Psoas muscle (tissue), 8 donors: ENCODE measurements around the gene GRM4. TPM values are rescaled to one million over a fixed set of nuclear protein-coding genes. Genes with fewer than 3 reads are reported as not detected.

Experiments
- ATAC-seq, 4 donors: fragments of 200-7000 bp; cut with Tn5 transposase; one replicate each; pipeline ENCODE4 v1.9.1; 2020; ENCODE audit warnings: moderate library complexity in 3 of 4, mild to moderate bottlenecking in 2 of 4
- DNase-seq, 2 donors: peaks; one replicate each; pipeline ENCODE4 v3.0.0-alpha.2; 2020
- H3K27ac ChIP-seq: fragments of 200-600 bp; one replicate; pipeline ENCODE4 v1.8.0; 2022
- H3K27me3 ChIP-seq, 3 donors: fragments of 200-600 bp in 1 of 3; one replicate each; pipeline versions ENCODE4 v1.6.1 to v1.8.0; 2013 to 2022; ENCODE audit warnings: low read length in 2 of 3, mild to moderate bottlenecking in 2 of 3, moderate library complexity in 1 of 3; ENCODE audit not compliant: insufficient read depth in 3 of 3
- H3K36me3 ChIP-seq, 2 donors: fragments of 200-600 bp in 1 of 2; one replicate each; pipeline versions ENCODE4 v1.6.1 to v1.8.0; 2013 to 2022; ENCODE audit warnings: low read depth in 1 of 2, mild to moderate bottlenecking in 1 of 2, moderate library complexity in 1 of 2; ENCODE audit not compliant: insufficient read depth in 1 of 2
- H3K4me1 ChIP-seq: fragments of 200-600 bp; one replicate; pipeline ENCODE4 v1.8.0; 2022
- H3K4me3 ChIP-seq: fragments of 200-600 bp; one replicate; pipeline ENCODE4 v1.8.0; 2022; ENCODE audit warnings: mild to moderate bottlenecking
- H3K9me3 ChIP-seq: fragments of 200-600 bp; one replicate; pipeline ENCODE4 v1.8.0; 2022
- whole genome bisulfite sequencing, 3 donors: extraction: QIAGEN DNeasy Blood & Tissue Kit; methylation state at CpG; one replicate each; pipeline versions ENCODE4 v1.1.6 to v1.1.7; 2013; 5-methylcytosine and 5-hydroxymethylcytosine counted together
- intact Hi-C, 2 donors: fragments of 100-400 bp; cut with DNase I; formaldehyde crosslinking; loops; one replicate each; pipeline versions ENCODE4 v1.11.0 to v1.14.2; 2022
- polyA plus RNA-seq, 3 donors: library from polyadenylated mRNA; stranded (reverse); fragments of 200-250 nt; gene quantifications; one replicate each; pipeline ENCODE4 v1.2.3, GENCODE V29; 2013
- total RNA-seq, 4 donors: library from RNA; stranded (reverse); fragmentation: NEBNext Ultra II Directional in 2 of 4; extraction: Animal tissue kit (Norgen Biotek cat#: 25700) in 2 of 4; gene quantifications; one replicate each; pipeline versions ENCODE4 v1.2.1 to v1.2.4, GENCODE V29; 2021 to 2023
- TF ChIP-seq, protein P1 (sequence below): fragments of 200-600 bp; IDR thresholded peaks from one replicate; pipeline ENCODE4 v1.8.0; 2022; ENCODE audit warnings: antibody characterized with exemption
- donor health status: healthy with polysubstance abuse.
- donor health status: DM: no; HTN: no; CAD: no; lungs with moderate emphysema.
- donor health status: Bipolar disorder and iron deficiency.
- donor health status: healthy.
- donor health status: DM: yes; HTN: yes; CAD: no.
- donor health status: DM: no; HTN: no; CAD: no.
- donor health status: DM: no; HTN: no; CAD: no.
- donor health status: DM: yes; HTN: yes; CAD: no.

GRM4 gene
- total and polyA plus RNA-seq, 7 donors = 0.07 to 0.39 (median 0.14) TPM; not detected in 4

DNA sequence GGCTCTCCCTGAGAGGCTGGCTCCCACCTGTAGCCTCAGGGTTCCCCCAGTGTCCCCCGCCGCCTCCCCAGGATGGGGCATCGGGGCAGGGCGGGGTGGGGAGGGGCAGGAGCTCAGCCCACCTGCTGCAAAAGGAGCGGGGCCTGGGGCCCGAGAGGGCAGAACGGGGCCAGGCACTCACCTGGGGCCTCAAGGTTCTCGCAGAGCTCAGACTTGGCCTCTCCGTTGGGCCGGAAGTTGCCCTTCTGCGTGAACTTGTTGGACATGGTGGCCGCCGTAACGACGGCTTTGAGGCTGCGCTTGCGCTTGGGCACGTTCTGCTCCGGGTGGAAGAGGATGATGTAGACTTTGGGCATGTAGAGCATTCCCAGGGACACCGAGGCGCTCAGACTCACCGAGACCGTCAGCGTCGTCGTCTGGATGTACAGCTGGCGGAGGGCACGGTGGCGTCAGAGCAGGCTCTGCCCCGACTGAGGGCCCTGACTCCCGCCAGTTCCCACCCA, 117.9 kb downstream of the GRM4 start:
- no peaks in the 10 kb centered on the region for H3K27me3 ChIP-seq

DNA sequence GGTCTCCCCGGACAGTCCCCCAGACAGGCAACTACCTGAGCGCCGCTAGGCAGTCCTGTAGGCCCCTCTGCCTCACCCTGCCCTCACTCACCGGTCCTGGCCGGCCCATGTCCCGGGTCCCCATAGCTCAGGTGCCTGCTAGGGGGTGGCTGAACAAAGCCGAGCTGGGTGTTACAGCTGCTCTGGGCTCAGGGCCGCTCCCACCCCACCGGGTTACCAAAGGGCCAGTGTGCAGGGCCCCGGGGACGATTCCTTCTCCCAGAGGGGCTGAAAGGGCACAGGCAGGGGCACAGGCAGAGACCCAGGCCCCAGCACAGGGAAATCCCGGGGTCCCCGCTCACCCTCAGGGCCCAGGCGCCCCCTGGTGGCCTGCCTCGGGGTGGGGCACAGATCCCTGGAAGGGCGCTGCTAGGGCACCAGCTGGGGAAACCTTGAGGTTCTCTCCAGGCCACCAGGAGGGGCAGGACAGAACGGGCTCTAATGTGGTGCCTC, 118.4 kb downstream of the GRM4 start:
- Histone ChIP-seq H3K9me3 (no peaks in the 10 kb centered on the region), H3K4me1 (no peaks in the 10 kb centered on the region), H3K27me3 (peaks cover 0 to 1% (median 0%) of the 10 kb centered on the region in 3 donors), H3K4me3 (no peak overlapping the region), H3K27ac (no peak overlapping the region), H3K36me3 (no peaks in the 10 kb centered on the region)
- WGBS, 3 donors = 44 to 56% (median 55%) methylated on average over 11 to 17 of the region's 17 CpGs
- TF ChIP-seq, protein P1, sequence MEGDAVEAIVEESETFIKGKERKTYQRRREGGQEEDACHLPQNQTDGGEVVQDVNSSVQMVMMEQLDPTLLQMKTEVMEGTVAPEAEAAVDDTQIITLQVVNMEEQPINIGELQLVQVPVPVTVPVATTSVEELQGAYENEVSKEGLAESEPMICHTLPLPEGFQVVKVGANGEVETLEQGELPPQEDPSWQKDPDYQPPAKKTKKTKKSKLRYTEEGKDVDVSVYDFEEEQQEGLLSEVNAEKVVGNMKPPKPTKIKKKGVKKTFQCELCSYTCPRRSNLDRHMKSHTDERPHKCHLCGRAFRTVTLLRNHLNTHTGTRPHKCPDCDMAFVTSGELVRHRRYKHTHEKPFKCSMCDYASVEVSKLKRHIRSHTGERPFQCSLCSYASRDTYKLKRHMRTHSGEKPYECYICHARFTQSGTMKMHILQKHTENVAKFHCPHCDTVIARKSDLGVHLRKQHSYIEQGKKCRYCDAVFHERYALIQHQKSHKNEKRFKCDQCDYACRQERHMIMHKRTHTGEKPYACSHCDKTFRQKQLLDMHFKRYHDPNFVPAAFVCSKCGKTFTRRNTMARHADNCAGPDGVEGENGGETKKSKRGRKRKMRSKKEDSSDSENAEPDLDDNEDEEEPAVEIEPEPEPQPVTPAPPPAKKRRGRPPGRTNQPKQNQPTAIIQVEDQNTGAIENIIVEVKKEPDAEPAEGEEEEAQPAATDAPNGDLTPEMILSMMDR = peak; percentile 72
- peak; percentile 70 to 86 (median 78) for ATAC-seq
- intact Hi-C loops = loop anchor here (2.0 to 5.0 kb wide), 2 partner anchors 255 to 257 kb away; no protein-coding TSS in a partner anchor
- peak; percentile 46 to 66 for DNase-seq

More for the DNA sequence above, 117.9 kb downstream of the GRM4 start:
- TF ChIP-seq, protein P1 = no peak
- DNase-seq (no peak), ATAC-seq (peak in 2 of 4 donors; percentile 15 to 16)
- intact Hi-C loops = loop anchor here (2.0 to 5.0 kb wide), 2 partner anchors 256 to 257 kb away; no protein-coding TSS in a partner anchor
- WGBS, 3 donors = 78 to 85% (median 81%) methylated on average over 27 to 31 of the region's 31 CpGs
- Histone ChIP-seq H3K36me3 (no peaks in the 10 kb centered on the region), H3K9me3 (no peaks in the 10 kb centered on the region), H3K27ac (no peak overlapping the region), H3K4me1 (no peaks in the 10 kb centered on the region), H3K4me3 (no peak overlapping the region)

DNA sequence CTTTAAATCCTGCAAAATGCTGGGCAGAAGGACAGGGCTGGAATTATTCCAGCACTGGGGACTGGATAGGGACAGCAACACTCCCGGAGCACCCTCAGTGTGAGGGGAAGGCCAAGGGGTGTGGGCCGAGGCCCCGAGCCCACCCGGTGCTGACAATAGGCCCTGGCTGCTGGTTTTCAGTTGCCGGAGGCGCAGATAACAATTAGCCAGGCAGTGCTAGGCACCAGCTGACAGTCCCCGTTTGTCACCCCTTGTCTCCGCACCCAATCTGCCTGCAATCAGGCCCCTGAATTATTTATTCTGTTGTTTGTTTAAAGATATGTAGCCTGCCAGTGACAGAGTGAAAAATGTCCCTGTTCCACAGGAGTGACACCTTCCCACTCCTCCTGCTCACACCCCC, 120.0 kb downstream of the GRM4 start:
- no peak overlapping the region for H3K4me3 ChIP-seq
- ATAC-seq (no peak), DNase-seq (no peak)
- H3K27ac ChIP-seq = no peak overlapping the region
- TF ChIP-seq, protein P1 = no peak
- intact Hi-C loops = loop anchor here (2.0 to 5.0 kb wide), 2 partner anchors 254 to 255 kb away; no protein-coding TSS in a partner anchor
- peaks cover 0 to 14% (median 2%) of the 10 kb centered on the region in 3 donors for H3K27me3 ChIP-seq
- 51 to 55% (median 52%) methylated on average over 8 of the region's 8 CpGs for WGBS, 3 donors
- H3K4me1 ChIP-seq = no peaks in the 10 kb centered on the region
- H3K9me3 ChIP-seq = no peaks in the 10 kb centered on the region
- no peaks in the 10 kb centered on the region for H3K36me3 ChIP-seq

DNA sequence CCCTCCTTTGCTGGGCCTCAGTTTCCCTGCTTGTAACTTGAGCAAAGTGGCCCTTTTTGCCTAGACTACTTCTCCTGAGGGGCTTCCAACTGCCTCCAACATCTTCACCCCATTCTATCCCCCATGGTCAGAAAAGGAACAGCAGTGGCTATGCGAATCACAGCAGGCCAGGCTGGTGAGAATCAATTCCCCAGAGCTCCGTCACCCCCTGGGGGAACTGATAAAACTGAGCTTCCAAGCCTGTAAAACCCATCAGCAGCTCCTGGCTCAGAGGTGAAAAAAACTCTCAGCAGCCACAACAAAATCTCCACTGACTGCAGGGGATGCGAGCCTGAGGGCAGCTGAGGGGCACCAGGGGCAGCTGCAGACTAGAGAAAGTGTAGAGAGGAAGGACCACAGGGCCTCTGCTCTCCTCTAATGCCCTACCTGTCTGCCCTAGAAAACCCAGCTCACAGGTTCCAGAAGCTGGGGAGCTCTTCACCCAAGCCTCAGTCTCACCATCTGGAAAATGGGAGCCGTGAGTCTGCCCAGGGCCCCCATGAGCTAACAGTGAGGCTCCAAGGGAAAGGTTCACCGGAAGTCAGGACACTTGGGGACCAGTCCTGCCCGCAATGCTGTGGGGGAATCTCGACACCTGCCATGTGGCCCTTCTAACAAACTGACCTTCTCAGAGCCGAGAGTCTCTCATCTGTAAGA, 120.6 kb downstream of the GRM4 start:
- intact Hi-C loops = loop anchor here in 1 of 2 donors (5.0 kb wide), 1 partner anchor 253 kb away; no protein-coding TSS in a partner anchor
- no peak for DNase-seq
- Histone ChIP-seq H3K4me3 (no peak overlapping the region), H3K27me3 (peaks cover 0 to 14% (median 2%) of the 10 kb centered on the region in 3 donors), H3K4me1 (no peaks in the 10 kb centered on the region), H3K36me3 (no peaks in the 10 kb centered on the region), H3K27ac (no peak overlapping the region), H3K9me3 (no peaks in the 10 kb centered on the region)
- 72 to 80% (median 73%) methylated on average over 8 of the region's 8 CpGs for WGBS, 3 donors
- TF ChIP-seq, protein P1 = no peak
- ATAC-seq = no peak
